ENCODE results near the gene GPR87.

The GPR87 gene

DNA sequence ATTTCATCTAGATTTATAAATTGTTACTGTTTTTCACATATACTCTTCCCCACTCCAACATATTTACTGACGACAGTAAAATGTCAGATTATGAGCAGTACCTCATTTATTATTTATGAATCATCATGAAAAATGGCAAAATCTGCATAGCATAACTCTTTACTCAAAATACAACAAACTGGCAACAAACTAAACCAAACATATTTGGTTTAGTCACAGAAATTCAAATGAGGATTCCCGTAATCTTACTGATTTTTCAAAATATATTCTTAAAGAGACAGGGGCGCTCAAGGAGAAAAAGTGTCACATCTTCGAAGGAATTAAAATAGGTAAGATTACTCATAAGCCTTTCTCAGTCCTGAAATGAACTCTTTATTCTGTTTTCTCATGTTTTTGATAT lies 3.0 kb upstream of the GPR87 start:
- DNase-seq (ENCODE audit: extremely low spot score), result no peak
- POLR2A ChIA-PET, result no interaction called here
- CTCF ChIA-PET, result interaction anchor here (1.1 to 1.5 kb wide), 3 partner anchors 8 to 27 kb away, joined by 3 to 6 read pairs (median 5); no protein-coding TSS in a partner anchor
- TF ChIP-seq, protein P1, sequence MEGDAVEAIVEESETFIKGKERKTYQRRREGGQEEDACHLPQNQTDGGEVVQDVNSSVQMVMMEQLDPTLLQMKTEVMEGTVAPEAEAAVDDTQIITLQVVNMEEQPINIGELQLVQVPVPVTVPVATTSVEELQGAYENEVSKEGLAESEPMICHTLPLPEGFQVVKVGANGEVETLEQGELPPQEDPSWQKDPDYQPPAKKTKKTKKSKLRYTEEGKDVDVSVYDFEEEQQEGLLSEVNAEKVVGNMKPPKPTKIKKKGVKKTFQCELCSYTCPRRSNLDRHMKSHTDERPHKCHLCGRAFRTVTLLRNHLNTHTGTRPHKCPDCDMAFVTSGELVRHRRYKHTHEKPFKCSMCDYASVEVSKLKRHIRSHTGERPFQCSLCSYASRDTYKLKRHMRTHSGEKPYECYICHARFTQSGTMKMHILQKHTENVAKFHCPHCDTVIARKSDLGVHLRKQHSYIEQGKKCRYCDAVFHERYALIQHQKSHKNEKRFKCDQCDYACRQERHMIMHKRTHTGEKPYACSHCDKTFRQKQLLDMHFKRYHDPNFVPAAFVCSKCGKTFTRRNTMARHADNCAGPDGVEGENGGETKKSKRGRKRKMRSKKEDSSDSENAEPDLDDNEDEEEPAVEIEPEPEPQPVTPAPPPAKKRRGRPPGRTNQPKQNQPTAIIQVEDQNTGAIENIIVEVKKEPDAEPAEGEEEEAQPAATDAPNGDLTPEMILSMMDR (IDR thresholded peaks at IDR 0.05; ENCODE audit: control extremely low read depth, extremely low read depth, low read depth, missing control alignments), result no peak

DNA sequence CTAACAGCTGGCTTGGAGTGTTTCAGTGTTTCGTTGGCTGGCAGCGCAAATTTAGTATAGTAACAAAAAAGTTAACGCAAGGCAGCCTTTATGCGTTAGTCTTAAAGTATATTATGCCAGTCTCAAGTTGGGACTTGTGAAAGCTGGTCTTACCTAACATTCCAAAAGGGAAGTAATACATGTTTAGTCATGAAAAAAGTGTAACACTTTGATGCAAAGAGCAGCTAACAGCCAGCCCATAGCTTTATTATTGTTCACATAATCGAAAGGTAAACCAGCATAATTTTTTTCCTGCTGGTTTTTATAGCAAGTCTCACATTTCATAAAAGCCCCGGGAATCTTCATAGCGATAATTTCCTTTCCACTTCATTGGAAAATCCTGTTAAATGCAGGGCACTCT lies 2.4 kb upstream of the GPR87 start:
- CTCF ChIA-PET, result interaction anchor here (1.1 to 1.5 kb wide), 3 partner anchors 9 to 27 kb away, joined by 3 to 6 read pairs (median 5); no protein-coding TSS in a partner anchor
- no peak for DNase-seq (ENCODE audit: extremely low spot score)

DNA sequence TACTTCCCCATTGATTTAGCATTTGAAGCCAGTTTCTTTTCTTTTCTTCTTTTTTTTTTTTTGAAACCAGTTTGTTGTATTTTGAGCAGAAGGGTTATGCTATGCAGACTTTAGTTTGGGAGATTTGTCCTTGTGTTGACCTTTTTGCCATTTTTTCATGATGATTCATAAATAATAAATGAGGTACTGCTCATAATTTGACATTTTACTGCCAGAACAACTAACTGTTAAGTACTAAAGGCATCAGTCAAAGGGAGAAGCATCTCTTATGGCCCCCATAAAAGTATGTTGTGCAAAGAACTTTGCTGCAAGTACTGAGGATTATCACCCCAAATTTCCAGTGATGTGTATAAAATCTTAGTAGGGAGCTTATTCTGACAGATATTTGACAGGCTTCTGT lies 1.7 kb upstream of the GPR87 start:
- ChIA-PET POLR2A (no interaction called here), CTCF (interaction anchor here (0.6 to 1.5 kb wide), 4 partner anchors 8 to 548 kb away, joined by 3 to 6 read pairs (median 4); no protein-coding TSS in a partner anchor)
- DNase-seq (ENCODE audit: extremely low spot score), result no peak
- TF ChIP-seq, protein P1 (IDR thresholded peaks at IDR 0.05; ENCODE audit: control extremely low read depth, extremely low read depth, low read depth, missing control alignments), result no peak

More for the DNA sequence above, 2.4 kb upstream of the GPR87 start:
- POLR2A ChIA-PET, result no interaction called here
- TF ChIP-seq, protein P1 (IDR thresholded peaks at IDR 0.05; ENCODE audit: control extremely low read depth, extremely low read depth, low read depth, missing control alignments), result no peak

DNA sequence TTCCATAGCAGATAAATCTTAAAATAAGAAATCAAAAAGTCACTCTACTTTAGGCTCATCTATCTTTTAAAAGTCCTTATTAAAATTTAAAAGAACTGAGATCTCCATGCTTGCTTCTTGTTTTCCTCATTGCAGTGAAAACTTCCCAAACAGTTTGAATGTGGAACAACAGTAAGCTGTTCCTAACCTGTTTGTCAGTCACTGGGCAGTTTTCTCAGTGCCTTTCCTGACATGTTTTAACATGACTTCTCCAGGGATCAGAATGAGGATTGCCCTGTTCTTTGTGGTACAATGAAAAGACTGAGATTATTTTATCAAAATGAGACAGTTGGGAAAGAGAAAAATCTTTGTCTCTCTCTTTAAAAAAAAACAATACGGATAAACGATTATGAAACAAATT lies 774 bp downstream of the GPR87 start:
- POLR2A ChIA-PET, result no interaction called here
- CTCF ChIA-PET, result interaction anchor here (1.1 to 1.5 kb wide), 2 partner anchors 10 to 12 kb away, joined by 6 read pairs; no protein-coding TSS in a partner anchor
- DNase-seq (ENCODE audit: extremely low spot score), result no peak
- TF ChIP-seq, protein P1 (IDR thresholded peaks at IDR 0.05; ENCODE audit: control extremely low read depth, extremely low read depth, low read depth, missing control alignments), result no peak

DNA sequence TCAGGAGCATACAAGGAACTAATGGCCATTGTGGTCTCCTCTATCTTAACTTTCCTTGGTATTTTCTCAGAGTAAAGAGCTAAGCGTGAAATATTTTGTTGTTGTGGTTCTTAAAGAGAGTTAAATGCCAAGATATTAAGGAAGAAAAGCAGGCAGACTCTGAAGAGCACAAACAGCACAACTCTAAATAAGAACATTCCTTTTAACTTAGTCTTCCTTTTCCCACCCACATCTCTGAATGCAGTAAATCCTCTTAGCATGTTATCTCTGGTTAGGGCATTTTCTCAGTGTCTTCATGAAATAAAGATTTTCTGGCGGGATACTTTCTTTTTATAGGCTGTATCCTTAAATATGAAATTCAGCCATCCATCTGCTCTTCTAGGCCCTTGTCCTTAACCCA lies 1.5 kb downstream of the GPR87 start:
- DNase-seq (ENCODE audit: extremely low spot score), result no peak
- TF ChIP-seq, protein P1 (IDR thresholded peaks at IDR 0.05; ENCODE audit: control extremely low read depth, extremely low read depth, low read depth, missing control alignments), result no peak
- ChIA-PET CTCF (interaction anchor here (3.3 kb wide), 1 partner anchor 13 kb away, joined by 19 read pairs; the partner anchor contains the start of gene P2RY13), POLR2A (no interaction called here)

DNA sequence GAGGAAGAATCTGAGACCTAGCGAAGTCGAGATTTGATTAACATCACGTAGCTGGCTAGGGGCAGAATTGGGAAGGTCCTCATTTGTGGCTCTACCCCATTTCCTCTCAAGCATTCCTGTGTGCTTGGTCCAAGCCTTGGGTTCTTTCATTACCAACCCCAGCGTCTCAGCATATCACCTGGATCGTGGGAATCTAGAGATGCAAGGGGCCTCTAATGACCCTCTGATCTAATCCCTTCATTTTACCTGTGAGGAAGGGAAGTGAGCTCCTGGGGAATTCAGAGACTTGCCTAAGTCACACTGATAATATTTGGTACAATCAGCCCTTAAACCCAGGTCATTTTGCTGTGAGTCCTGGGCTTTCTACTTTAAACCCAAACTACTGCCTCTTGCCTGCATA lies 2.0 kb downstream of the GPR87 start:
- no peak for DNase-seq (ENCODE audit: extremely low spot score)
- TF ChIP-seq, protein P1 (IDR thresholded peaks at IDR 0.05; ENCODE audit: control extremely low read depth, extremely low read depth, low read depth, missing control alignments), result no peak
- ChIA-PET CTCF (interaction anchor here (1.8 to 3.3 kb wide), 2 partner anchors 12 to 14 kb away, joined by 7 to 19 read pairs; partner anchors contain the start of gene P2RY13), POLR2A (no interaction called here)

All from GM10248 (cell line).